Neural cell (in vitro differentiated cells): ENCODE measurements around the gene LRRC34. TPM values are rescaled to one million over a fixed set of nuclear protein-coding genes. Genes with fewer than 3 reads are reported as not detected.

Experiments used
- H2AFZ ChIP-seq: fragments of 200-600, 300-800 bp; sonication (generic), shearing (Covaris generic); 2 replicates; pipeline ENCODE4 v1.6.0; 2014; ENCODE audit warnings: low read depth, mild to moderate bottlenecking, antibody characterized with exemption, low read length, moderate library complexity
- H3F3A ChIP-seq: fragments of 200-600 bp; shearing (Covaris generic); 2 replicates; pipeline ENCODE4 v1.6.1; 2016; ENCODE audit warnings: mild to moderate bottlenecking, moderate library complexity, mixed read lengths, antibody characterized with exemption, low read length; ENCODE audit not compliant: insufficient read depth, poor library complexity, severe bottlenecking
- H3K27ac ChIP-seq: fragments of 200-600, 300-800 bp; sonication (generic), shearing (Covaris generic); 2 replicates; pipeline ENCODE4 v1.5.1; 2014; ENCODE audit warnings: mild to moderate bottlenecking, low read length, moderate library complexity
- H3K27me3 ChIP-seq: fragments of 300-800, 200-600 bp; sonication (generic), shearing (Covaris generic); 2 replicates; pipeline ENCODE4 v1.6.0; 2014; ENCODE audit warnings: mild to moderate bottlenecking, low read depth, low read length, moderate library complexity; ENCODE audit not compliant: insufficient read depth
- H3K36me3 ChIP-seq: fragments of 300-800, 200-600 bp; sonication (generic), shearing (Covaris generic); 2 replicates; pipeline ENCODE4 v1.5.1; 2014; ENCODE audit warnings: mild to moderate bottlenecking, antibody characterized with exemption, low read length, moderate library complexity; ENCODE audit not compliant: insufficient read depth
- H3K4me2 ChIP-seq: fragments of 300-800, 200-600 bp; sonication (generic), shearing (Covaris generic); 2 replicates; pipeline ENCODE4 v1.6.0; 2014; ENCODE audit warnings: mild to moderate bottlenecking, low read length
- H3K4me3 ChIP-seq: fragments of 300-800, 200-600 bp; sonication (generic), shearing (Covaris generic); 2 replicates; pipeline ENCODE4 v1.5.1; 2014; ENCODE audit warnings: mild to moderate bottlenecking, low read length, moderate library complexity
- H3K79me2 ChIP-seq: fragments of 200-600 bp; shearing (Covaris generic); replicated peaks from 2 replicates; pipeline ENCODE4 v1.6.0; 2014; ENCODE audit warnings: mild to moderate bottlenecking, low read length, moderate library complexity; ENCODE audit not compliant: insufficient read depth
- H3K9ac ChIP-seq: fragments of 300-800, 200-600 bp; sonication (generic), shearing (Covaris generic); 2 replicates; pipeline ENCODE4 v1.6.1; 2016; ENCODE audit warnings: mild to moderate bottlenecking, low read length, mixed read lengths
- H3K9me2 ChIP-seq: fragments of 200-600 bp; shearing (Covaris generic); 2 replicates; pipeline ENCODE4 v1.6.1; 2016; ENCODE audit warnings: mild to moderate bottlenecking, low read length, mixed read lengths; ENCODE audit not compliant: insufficient read depth
- H3K9me3 ChIP-seq: fragments of 200-600, 300-800 bp; sonication (generic), shearing (Covaris generic); 2 replicates; pipeline ENCODE4 v1.6.1; 2016; ENCODE audit warnings: mild to moderate bottlenecking, mixed run types, low read length, moderate library complexity, mixed read lengths
- H4K20me1 ChIP-seq: fragments of 200-600 bp; shearing (Covaris generic); 2 replicates; pipeline ENCODE4 v1.6.1; 2016; ENCODE audit warnings: mild to moderate bottlenecking, mixed run types; ENCODE audit not compliant: insufficient read depth
- EP300 ChIP-seq: fragments of 450-650 bp; conservative IDR thresholded peaks from 2 replicates; pipeline ENCODE4 v1.6.1; 2014; ENCODE audit warnings: antibody characterized with exemption, mild to moderate bottlenecking, moderate library complexity; ENCODE audit not compliant: poor library complexity, severe bottlenecking
- EZH2 ChIP-seq: fragments of 200-600, 300-800 bp; shearing (Covaris generic), sonication (generic); IDR thresholded peaks from 2 replicates; pipeline ENCODE4 v1.6.1; 2014; ENCODE audit warnings: antibody characterized with exemption, low read length, borderline replicate concordance, mild to moderate bottlenecking; ENCODE audit not compliant: insufficient read depth, poor library complexity, severe bottlenecking
- MXI1 ChIP-seq: fragments of 450-650 bp; conservative IDR thresholded peaks from 2 replicates; pipeline ENCODE4 v1.6.1; 2014; ENCODE audit warnings: antibody characterized with exemption, mild to moderate bottlenecking; ENCODE audit not compliant: poor library complexity, severe bottlenecking
- POLR2AphosphoS5 ChIP-seq: IDR thresholded peaks from 2 replicates; pipeline ENCODE4 v1.6.1; 2012
- RAD21 ChIP-seq: fragments of 450-650 bp; conservative IDR thresholded peaks from 2 replicates; pipeline ENCODE4 v1.6.1; 2014; ENCODE audit warnings: antibody characterized with exemption, mild to moderate bottlenecking, moderate library complexity
- SMC3 ChIP-seq: fragments of 450-650 bp; conservative IDR thresholded peaks from 2 replicates; pipeline ENCODE4 v1.6.1; 2014; ENCODE audit warnings: antibody characterized with exemption, mild to moderate bottlenecking, moderate library complexity; ENCODE audit not compliant: poor library complexity
- TAF1 ChIP-seq: IDR thresholded peaks from 2 replicates; pipeline ENCODE4 v1.6.1; 2012; ENCODE audit warnings: low read depth
- polyA minus RNA-seq: library from RNA; depleted of rRNA, polyadenylated mRNA; stranded (reverse); fragments of >200 nt; gene quantifications from 2 replicates; pipeline ENCODE4 v1.2.3, GENCODE V29; 2014
- polyA plus RNA-seq: library from polyadenylated mRNA; depleted of rRNA; stranded (reverse); fragments of >200 nt; gene quantifications from 2 replicates; pipeline ENCODE4 v1.2.3, GENCODE V29; 2014
- TF ChIP-seq, protein P1 (sequence below): IDR thresholded peaks from 2 replicates; pipeline ENCODE4 v1.6.1; 2012; ENCODE audit warnings: borderline replicate concordance
- TF ChIP-seq, protein P2 (sequence below): fragments of 450-650 bp; IDR thresholded peaks from 2 replicates; pipeline ENCODE4 v1.5.1; 2014; ENCODE audit warnings: antibody characterized with exemption, mild to moderate bottlenecking, moderate library complexity; ENCODE audit not compliant: poor library complexity, severe bottlenecking

LRRC34 gene
- polyA plus RNA-seq (1.1 TPM in 1 of 2 replicates, not detected in the other), polyA minus RNA-seq (0.97 and 1.4 TPM in 2 replicates)

DNA sequence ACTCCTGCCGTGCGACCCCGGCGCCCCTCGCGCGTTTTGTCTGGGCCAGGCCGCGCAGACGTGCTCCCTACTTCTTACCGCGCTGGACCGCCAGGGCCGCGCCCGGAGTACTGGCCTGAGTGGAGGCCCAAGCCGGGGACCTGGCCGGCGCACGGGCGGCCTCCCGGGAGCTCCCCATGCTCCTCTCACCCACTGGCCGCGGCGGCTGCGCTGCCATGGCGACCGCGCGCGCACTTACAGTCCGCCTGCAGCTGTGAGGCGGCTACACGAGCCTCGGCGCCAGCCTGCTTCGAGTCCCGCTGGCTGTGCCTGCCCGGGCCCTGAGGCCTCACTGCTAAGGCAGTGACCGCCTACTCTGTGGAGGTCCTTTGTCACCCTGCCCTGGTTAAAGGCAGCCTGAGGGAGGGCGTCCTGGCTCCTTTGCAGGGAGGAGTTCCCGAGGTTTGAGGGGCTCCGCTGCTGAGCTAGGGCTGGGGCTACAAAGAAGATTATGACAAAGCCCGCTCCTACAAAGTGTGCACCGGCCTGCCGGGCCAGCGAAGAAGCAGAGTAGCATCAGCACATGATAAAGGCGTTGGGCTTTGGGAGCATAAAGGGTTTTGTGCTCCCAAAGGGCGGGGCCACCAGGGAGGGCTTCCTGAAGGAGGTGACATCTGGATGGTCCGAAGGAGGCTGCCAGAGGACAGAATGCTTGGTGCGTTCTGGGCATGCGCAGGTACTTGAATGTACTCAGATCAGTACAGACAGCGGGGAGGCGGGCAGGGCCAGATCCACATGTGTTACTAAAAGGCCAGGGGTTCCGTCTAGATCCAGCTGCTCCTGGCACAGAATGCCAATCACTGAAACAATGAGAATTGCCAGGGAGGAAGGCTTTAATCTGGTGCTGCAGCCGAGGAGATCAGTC is at the start of gene LRRC34, which contains the start of gene LRRIQ4:
Gene LRRC34, minus strand, starts transcription at position 573 of the 904 bp plus-strand sequence. Its CDS starts 356 bp downstream, at position 217.
Gene LRRIQ4, plus strand, starts transcription at position 539 of the 904 bp plus-strand sequence. CDS start 9,052 bp downstream, outside the sequence.
- Histone ChIP-seq H3K27me3 (no peaks in the 10 kb centered on the region), H3K9me2 (no peaks in the 10 kb centered on the region), H2AFZ (peak within 1 kb of the TSS; percentile 27), H3K4me3 (peak within 1 kb of the TSS; percentile 64), H3K9ac (peak within 1 kb of the TSS; percentile 55), H3F3A (no peaks in the 10 kb centered on the region), H3K36me3 (no peaks in the 10 kb centered on the region), H3K27ac (no peak within 1 kb of the TSS), H3K79me2 (no peaks in the 10 kb centered on the region), H3K4me2 (no peak within 1 kb of the TSS), H3K9me3 (no peaks in the 10 kb centered on the region), H4K20me1 (no peaks in the 10 kb centered on the region)
- no peak for TF ChIP-seq MXI1

DNA sequence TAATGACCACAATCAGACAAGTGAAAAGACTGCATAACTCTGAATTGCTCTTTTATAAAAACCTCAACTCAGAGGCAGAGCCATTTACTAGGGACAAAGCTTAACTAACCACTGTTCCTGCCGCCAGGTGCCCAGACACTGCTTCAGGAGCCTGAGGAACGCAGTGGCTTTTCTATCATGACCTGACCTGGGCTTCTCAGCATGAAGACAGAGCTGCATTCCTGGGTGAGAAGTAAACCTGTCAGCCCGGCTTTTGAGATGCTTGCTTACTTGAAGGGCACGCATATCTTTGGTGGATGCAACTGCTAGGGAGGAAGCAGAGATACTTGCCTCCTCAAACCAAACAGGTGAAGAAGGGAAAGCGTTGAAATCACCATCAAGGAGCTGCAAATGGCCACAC is 49.2 kb upstream of the LRRC34 start:
- Histone ChIP-seq H3F3A (no peaks in the 10 kb centered on the region), H3K9me2 (no peaks in the 10 kb centered on the region), H3K4me3 (no peak overlapping the region), H3K4me2 (no peak overlapping the region), H3K9ac (no peak overlapping the region), H3K27ac (no peak overlapping the region), H3K36me3 (no peaks in the 10 kb centered on the region), H4K20me1 (no peaks in the 10 kb centered on the region), H2AFZ (no peak overlapping the region), H3K27me3 (no peaks in the 10 kb centered on the region), H3K79me2 (no peaks in the 10 kb centered on the region), H3K9me3 (no peaks in the 10 kb centered on the region)
- TF ChIP-seq POLR2AphosphoS5 (no peak), TAF1 (no peak), MXI1 (no peak), EZH2 (no peak), RAD21 (no peak), EP300 (no peak), SMC3 (no peak)
- TF ChIP-seq, protein P1, sequence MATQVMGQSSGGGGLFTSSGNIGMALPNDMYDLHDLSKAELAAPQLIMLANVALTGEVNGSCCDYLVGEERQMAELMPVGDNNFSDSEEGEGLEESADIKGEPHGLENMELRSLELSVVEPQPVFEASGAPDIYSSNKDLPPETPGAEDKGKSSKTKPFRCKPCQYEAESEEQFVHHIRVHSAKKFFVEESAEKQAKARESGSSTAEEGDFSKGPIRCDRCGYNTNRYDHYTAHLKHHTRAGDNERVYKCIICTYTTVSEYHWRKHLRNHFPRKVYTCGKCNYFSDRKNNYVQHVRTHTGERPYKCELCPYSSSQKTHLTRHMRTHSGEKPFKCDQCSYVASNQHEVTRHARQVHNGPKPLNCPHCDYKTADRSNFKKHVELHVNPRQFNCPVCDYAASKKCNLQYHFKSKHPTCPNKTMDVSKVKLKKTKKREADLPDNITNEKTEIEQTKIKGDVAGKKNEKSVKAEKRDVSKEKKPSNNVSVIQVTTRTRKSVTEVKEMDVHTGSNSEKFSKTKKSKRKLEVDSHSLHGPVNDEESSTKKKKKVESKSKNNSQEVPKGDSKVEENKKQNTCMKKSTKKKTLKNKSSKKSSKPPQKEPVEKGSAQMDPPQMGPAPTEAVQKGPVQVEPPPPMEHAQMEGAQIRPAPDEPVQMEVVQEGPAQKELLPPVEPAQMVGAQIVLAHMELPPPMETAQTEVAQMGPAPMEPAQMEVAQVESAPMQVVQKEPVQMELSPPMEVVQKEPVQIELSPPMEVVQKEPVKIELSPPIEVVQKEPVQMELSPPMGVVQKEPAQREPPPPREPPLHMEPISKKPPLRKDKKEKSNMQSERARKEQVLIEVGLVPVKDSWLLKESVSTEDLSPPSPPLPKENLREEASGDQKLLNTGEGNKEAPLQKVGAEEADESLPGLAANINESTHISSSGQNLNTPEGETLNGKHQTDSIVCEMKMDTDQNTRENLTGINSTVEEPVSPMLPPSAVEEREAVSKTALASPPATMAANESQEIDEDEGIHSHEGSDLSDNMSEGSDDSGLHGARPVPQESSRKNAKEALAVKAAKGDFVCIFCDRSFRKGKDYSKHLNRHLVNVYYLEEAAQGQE: no peak
- TF ChIP-seq, protein P2, sequence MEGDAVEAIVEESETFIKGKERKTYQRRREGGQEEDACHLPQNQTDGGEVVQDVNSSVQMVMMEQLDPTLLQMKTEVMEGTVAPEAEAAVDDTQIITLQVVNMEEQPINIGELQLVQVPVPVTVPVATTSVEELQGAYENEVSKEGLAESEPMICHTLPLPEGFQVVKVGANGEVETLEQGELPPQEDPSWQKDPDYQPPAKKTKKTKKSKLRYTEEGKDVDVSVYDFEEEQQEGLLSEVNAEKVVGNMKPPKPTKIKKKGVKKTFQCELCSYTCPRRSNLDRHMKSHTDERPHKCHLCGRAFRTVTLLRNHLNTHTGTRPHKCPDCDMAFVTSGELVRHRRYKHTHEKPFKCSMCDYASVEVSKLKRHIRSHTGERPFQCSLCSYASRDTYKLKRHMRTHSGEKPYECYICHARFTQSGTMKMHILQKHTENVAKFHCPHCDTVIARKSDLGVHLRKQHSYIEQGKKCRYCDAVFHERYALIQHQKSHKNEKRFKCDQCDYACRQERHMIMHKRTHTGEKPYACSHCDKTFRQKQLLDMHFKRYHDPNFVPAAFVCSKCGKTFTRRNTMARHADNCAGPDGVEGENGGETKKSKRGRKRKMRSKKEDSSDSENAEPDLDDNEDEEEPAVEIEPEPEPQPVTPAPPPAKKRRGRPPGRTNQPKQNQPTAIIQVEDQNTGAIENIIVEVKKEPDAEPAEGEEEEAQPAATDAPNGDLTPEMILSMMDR: no peak
